Left hindlimb (tissue), 1 donor: Measurements from ENCODE around the gene ITGA3.

ENCODE experiments used
- DNase-seq: peaks from one replicate; pipeline ENCODE4 v3.0.0-alpha.2; 2018

The ITGA3 gene

GRCh38 chr17:50096758-50097157, 40.8 kb downstream of the ITGA3 start:
- no peak for DNase-seq

- DNase-seq = no peak
These were observed 41.5 kb downstream of the ITGA3 start for GRCh38 chr17:50097455-50097854.

GRCh38 chr17:50097926-50098325, 42.0 kb downstream of the ITGA3 start:
- no peak for DNase-seq

DNA sequence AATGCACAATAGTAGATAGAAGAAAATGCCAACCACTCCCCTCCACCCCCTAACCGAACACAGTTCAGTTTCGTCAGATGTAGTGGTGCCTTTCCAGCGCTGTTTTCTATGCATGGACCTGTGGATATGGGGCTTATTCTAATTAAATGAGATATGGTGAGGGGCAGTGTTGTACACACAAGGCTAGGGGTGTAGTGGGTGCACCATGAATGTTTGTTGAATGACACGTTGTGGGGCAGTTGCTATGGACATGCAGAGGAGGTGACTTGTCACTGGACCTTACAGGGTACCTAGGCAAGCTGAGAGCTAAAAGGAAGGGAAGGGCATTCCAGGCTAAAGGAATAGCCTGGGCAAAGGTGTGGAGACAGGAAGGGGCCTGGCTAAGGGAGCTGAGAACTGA, 42.7 kb downstream of the ITGA3 start:
- no peak for DNase-seq

DNA sequence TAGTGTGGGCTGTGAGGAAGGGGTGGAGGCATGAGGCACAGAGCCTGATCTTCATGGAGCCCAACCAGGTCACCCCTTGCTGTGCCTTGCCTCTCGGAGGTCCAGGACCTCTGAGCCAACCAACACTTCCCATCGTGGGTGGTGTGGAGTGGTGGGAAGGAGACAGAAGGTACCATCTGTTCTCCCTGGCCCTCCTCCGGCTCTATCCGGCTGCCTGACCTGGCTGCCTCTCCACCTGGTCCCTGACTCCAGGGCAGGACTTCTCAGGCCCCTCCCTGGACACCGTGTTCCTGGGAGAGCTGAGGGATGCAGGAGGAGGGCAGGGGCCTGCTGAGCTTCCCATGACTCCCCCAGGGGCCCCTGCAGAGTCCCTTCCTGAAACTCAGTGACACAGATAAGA, 43.1 kb downstream of the ITGA3 start:
- DNase-seq = no peak

- DNase-seq = no peak
These were observed 44.6 kb downstream of the ITGA3 start for GRCh38 chr17:50100480-50100883.

GRCh38 chr17:50100921-50101345, 45.0 kb downstream of the ITGA3 start:
- DNase-seq = no peak

DNA sequence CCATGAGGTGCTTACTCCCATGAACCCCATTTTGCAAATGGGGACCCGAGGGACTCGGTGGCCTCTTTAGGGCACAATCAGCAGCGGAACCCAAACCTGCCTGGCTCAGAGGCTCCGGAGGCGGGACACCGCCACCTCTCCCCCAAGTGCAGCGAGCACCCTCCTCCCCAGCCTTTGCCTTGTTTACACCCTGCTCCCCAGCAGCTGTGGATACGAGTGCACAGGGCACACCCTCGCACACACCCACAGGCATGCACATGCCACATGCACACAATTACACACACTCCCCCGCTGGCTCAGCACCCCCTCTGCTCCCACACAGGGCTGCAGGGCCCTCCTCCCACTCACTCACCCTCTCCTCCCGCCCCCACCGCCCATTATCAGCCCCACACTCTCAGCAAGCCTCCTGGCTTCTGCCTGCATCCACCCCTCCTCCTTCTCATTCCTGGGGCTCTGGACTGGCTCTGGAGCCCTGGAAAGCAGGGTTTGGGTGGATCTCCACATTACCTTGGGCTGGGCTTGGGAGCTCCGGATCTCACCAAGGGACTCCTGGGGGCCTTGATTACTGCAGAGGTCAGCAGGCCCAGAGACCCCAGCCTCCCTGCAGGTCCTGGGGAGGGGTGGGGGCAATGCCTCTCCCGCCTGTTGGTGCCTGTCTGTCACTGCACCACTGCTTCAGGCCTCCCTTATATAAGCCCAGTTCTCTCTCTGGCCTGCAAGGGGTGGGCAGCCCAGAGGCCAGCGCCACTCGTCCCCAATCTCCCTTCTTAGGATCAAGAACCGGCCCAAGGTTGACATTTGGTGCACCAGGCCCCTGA, 45.6 kb downstream of the ITGA3 start:
- peak; percentile 67 for DNase-seq

- peak; percentile 54 for DNase-seq
These were observed 46.5 kb downstream of the ITGA3 start for GRCh38 chr17:50102164-50102991.

DNA sequence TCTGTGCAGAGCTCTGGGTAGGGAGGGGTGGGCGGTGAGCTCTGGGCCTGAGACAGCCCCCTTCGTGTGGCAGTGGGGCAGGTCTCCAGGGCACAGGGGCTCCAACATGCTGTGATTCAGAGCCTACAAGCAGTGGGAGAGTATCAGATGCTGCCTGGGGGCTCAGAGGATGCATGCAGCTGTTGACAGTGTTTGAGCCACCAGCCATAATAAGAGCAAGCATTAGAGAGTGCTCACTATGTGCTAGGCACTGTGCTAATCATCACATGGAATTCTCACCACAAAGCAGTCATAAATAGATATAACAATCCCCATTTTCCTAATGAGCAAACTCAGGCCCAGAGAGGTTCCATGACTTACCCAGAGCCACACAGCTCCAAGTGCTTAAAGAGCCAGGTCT, 47.3 kb downstream of the ITGA3 start:
- DNase-seq = no peak

- no peak for DNase-seq
These were observed 48.0 kb downstream of the ITGA3 start for GRCh38 chr17:50103941-50104340.

- DNase-seq = no peak
These were observed 49.9 kb downstream of the ITGA3 start for GRCh38 chr17:50105811-50106210.

GRCh38 chr17:50106393-50107131, 50.7 kb downstream of the ITGA3 start:
- no peak for DNase-seq

- DNase-seq = no peak
These were observed 52.0 kb downstream of the ITGA3 start for GRCh38 chr17:50107790-50108414.

GRCh38 chr17:50108556-50108955, 52.6 kb downstream of the ITGA3 start:
- DNase-seq = no peak

- DNase-seq = no peak
These were observed 53.3 kb downstream of the ITGA3 start for GRCh38 chr17:50109207-50109606.

GRCh38 chr17:50109785-50110184, 53.9 kb downstream of the ITGA3 start:
- DNase-seq = peak; percentile 32

- DNase-seq = no peak
These were observed 54.9 kb downstream of the ITGA3 start for GRCh38 chr17:50110591-50111349.

DNA sequence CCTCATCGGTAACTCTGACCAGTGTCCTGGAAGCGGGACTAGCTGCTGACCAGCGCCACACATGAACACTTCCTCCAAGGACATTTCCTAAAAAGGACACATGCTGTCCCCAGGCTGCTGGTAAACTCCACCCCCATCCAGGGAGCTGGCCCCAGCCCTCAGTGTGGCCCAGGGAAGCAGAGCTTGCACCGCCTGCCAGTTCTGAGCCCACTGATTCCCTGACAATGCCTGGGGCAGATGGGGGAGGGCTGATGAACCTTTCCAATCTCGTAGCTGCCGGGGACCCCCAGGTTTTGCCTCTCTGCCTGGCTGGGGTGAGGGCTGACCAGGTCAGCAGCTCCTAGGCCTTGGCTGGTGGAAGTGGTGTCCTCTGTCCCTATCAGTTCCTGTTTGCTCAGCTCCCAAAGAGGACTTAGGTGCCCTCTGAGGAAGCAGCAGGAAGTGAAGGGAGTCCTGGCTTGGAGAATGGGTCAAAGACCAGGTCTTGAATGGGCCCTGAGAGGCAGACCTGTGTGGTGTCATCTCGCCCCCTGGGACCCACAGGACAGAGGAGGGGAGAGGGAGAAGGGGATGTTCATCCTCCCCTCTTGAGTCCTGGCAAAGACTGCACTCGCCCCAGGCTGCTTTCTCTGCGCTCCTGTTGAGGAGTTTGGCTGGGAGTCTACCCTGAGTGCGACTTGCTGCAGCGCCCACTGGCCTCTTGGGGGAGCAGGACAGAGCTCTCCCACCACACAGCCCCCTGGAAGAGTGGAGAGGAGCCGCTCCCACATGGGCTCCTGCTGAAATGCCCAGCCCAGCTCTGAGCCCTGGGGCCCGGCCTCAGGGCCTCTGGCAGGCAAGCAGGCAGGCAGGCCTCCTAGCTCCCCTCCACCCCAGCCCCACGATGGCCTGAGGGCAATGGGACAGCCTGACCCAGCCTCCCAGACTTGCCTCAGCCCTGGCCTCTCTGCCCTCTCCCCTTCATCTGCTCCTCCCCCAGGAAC, 56.1 kb downstream of the ITGA3 start:
- DNase-seq = no peak

- DNase-seq = no peak
These were observed 56.8 kb downstream of the ITGA3 start for GRCh38 chr17:50112694-50113093.
